UCSD-AML1 (cell line): ENCODE measurements around the gene PRMT7.

ENCODE experiments used
- DNase-seq: peaks from one replicate; lab custom pipeline; 2025; ENCODE audit not compliant: unreplicated experiment; lab: John Stamatoyannopoulos, UW

Gene PRMT7

GRCh38 chr16:68300734-68301459, 9.9 kb upstream of the PRMT7 start:
- no peak for DNase-seq

DNA sequence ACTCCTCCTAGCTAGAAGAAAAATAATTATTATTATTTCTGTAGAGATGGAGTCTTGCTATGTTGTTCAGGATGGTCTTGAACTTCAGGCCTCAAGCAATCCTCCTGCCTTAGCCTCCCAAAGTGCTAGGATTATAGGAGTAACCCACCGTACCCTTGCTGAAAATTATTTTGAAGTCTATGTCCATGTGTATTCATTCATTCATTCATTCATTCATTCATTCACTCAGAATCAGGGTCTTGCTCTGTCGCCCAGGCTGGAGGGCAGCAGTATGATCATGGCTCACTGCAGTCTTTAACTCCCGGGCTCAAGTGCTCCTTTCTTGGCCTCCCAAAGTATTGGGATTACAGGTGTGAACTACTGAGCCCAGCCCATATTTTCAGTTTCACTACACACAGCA, 4.2 kb upstream of the PRMT7 start:
- DNase-seq, result no peak

DNA sequence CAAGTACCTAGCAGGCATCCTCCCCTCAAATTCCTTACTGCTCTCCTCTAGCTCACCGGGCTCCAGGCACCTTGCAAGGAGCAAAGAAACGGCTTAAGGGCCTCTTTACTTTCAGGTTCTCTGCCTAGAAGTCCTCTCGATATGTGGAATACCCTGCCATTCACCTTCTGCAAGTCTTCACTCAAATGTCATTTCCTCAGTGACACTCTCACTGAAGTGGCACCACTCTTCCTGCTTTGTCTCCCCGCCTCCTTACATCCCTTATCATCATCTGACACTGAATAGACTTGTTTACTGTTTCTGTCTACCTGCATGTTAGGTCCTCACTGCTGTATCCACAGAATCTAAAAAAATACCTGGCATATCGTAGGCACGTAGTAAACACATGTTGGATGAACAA, 1.0 kb upstream of the PRMT7 start:
- DNase-seq, result no peak

GRCh38 chr16:68310437-68310773, 414 bp upstream of the PRMT7 start:
- no peak for DNase-seq

DNA sequence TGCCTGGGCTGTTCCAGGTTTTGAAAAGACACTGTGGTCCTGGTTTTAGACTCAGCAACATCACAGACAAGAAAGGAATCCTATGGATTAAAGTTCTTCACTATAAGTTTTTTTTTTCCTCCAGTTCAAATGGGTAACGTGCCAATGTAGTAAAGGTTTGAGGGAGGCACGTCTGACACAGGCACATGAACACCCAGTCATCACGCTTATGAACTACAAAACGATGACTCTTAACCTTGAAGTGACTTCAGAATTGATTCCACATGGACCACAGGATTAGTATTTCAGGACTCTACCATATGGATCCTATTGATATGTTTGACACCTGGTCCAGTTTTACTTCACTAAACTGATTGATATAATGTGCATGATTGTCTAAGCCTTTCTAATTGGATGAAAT, 2.3 kb downstream of the PRMT7 start:
- DNase-seq, result no peak

- DNase-seq, result no peak
Measured at GRCh38 chr16:68319185-68319908, 8.5 kb downstream of the PRMT7 start.

GRCh38 chr16:68324336-68324735, 13.5 kb downstream of the PRMT7 start:
- DNase-seq, result no peak

GRCh38 chr16:68324780-68325357, 14.1 kb downstream of the PRMT7 start:
- DNase-seq, result no peak

- DNase-seq, result peak; percentile 65
Measured at GRCh38 chr16:68328151-68328859, 17.5 kb downstream of the PRMT7 start.

DNA sequence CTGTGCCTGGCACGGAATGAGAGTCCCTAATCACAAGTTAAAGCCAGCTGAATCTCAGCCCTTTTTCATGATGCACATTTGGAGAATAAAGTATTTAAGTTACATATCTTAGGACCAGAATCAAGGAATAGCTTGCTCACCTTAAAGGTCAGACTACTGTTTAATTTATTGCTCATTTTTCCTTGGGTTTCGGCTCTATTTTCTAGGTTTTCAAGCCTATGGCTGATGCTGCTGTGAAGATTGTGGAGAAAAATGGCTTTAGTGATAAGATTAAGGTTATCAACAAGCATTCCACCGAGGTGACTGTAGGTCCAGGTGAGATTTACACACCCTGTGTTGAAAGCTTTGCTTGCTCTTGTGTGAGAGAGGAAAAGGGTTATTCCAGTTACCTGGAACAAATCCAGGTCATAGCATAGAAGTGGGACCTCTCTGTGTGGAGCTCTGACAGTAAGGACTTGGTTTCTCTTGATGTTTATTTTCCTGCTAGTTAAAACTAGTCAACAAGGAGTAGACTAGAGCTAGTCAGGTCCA, 18.1 kb downstream of the PRMT7 start:
- no peak for DNase-seq

DNA sequence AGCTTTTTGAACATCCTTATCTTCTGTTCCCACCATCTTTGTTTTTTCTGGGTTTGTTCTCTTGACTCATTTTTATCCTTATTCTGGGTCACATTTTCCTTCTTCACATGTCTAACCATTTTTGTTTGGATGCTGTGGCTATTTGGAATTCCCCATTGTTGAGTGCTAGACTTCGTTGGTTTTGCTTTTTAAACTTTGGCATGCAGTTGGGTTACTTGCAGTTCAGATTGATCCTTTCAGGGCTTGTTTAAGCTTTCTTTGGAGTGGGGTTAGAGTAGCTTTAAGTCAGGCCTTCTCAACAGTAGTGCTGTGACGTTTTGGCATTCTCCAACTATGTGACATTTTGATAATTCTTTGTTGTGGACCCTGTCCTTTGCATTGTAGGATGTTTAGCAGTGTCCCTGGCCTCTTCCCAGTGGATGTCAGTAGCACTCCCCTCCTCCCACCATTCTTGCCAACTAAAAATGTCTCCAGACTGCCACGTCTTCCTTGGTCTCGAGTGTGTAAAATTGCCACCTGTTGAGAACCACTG, 21.1 kb downstream of the PRMT7 start:
- DNase-seq, result no peak

DNA sequence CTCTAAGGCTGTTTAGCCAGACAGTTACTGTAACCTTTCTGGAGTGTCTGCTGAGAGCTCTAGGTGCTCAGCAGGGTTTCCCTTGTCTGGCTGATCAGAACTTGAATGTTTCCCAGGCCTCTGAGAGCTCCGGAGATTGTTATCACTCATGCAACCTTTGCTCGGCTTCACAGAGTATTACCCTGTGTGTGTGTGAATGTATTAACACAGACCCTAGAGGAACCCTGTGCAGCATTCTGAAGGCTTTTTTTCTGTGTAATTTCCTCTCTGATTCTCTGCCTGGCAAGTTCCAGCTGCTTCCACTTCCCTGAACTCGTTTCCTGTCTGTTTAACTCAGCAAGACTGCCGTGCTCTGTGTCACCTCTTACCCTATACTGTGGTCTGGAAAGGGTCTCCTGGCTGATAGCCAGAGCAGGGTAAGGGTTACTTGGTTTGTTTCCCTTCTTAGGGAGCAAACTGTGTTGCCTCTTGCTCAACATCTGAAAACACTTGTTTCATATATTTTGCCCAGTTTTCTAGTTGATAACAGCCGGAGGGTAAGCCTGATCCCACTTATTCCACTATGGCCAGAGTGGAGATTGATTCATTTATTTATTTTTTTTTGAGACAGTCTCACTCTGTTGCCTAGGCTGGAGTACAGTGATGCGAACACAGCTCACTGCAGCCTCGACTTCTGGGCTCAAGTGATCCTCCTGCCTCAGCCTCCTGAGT, 21.7 kb downstream of the PRMT7 start:
- DNase-seq, result peak; percentile 62

DNA sequence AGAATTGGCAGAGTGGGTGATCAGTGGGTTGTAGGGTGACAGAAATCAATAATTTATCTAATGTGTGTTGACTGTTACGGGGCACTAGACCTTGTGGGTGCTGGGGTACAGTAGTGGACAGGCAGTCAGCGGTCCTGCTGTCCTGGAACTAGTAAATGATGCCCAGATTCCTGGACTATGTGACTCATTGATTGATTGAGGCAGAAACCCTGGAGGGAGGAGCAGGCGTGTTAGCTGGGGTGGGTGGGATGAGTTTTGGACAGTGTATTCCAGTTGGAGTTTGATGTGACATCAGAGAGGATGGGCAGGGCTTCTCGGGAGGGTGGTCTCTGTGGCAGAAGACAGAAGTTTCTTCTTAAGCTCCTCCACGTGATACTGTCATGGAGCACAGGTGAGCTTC, 24.4 kb downstream of the PRMT7 start:
- DNase-seq, result no peak

DNA sequence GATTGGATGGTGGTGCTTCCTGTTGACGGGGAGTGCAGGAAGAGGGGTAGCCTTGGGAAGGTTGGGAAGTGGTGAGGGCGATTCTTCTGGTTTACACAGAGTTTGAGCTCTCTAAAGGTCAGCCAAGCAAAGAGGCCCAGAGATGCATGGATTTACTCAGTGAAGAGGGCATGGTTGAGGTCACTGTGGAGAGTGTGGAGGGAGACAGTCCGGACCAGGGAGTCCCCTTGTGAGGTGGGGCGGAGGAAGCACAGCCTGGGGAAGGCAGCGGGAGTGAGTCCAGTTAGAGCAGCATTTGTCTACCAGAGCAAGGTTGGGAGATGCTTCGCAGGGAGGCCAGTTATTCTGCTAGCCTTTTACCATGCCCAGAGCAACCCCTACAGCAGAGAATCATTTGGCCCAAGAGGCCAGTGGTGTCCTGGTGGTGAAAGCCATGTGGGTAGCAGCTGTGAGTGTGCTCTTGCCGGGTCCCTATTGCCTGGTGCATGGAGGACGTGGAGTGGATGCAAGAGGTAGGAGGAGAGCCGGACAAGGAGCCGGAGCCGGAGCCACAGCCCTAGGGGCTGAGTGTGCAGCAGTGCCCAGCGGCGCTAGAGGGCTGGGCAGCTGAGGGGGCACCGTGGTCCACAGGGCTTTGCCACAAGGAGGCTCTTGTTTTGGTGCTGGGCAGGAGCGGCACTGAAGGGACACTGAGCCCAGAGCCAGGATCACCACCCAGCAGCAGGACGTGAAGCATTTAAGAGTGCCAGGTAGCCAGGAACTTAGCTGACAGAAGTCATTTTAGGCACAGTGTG, 27.7 kb downstream of the PRMT7 start:
- no peak for DNase-seq

- no peak for DNase-seq
Measured at GRCh38 chr16:68339214-68339613, 28.4 kb downstream of the PRMT7 start.

DNA sequence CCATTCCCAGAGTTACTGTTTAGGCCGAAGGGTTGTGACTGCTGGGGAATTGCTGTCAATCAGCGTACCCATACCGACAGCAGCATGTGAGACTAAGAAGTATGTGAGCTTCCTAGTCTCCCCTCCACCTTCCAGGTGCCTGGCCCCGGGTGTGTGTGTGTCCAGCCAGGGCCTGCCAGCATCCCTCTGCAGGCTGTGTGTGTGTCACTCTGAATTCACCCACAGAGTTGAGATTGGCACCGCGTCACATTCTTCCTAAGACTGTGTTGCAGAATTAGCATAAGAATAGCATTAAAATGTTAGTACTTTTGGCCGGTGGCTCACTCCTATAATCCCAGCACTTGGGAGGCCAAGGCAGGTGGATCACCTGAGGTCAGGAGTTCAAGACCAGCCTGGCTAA, 31.8 kb downstream of the PRMT7 start:
- no peak for DNase-seq

DNA sequence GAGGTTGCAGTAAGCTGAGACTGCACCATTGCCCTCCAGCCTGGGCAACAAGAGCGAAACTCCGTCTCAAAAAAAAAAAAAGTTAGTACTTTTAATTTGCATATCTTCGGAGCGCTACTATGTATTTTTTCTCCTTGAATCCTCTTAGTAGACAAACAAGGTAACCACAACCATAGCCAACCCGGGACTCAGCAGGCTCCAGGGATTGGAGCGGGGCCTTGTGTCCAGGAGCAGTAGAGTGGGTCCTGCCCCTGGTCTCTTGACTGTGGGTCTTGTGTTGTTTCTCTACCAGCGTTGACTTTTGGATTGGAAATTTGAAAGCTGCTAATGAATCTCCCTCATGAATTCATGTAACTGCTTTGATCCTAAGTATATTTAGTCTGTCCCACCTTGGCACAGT, 32.3 kb downstream of the PRMT7 start:
- no peak for DNase-seq

- DNase-seq, result no peak
Measured at GRCh38 chr16:68344252-68344651, 33.4 kb downstream of the PRMT7 start.

- DNase-seq, result no peak
Measured at GRCh38 chr16:68345351-68345810, 34.6 kb downstream of the PRMT7 start.
